ENCODE results near the gene GAB4. TPM values are rescaled to one million over a fixed set of nuclear protein-coding genes. Genes with fewer than 3 reads are reported as not detected.

The GAB4 gene
- total and polyA plus RNA-seq, 2 of the 8 experiments (the other 6 are each of a cell fraction or from before 2014, with no cell fraction given), result 0.03 to 0.17 TPM

DNA sequence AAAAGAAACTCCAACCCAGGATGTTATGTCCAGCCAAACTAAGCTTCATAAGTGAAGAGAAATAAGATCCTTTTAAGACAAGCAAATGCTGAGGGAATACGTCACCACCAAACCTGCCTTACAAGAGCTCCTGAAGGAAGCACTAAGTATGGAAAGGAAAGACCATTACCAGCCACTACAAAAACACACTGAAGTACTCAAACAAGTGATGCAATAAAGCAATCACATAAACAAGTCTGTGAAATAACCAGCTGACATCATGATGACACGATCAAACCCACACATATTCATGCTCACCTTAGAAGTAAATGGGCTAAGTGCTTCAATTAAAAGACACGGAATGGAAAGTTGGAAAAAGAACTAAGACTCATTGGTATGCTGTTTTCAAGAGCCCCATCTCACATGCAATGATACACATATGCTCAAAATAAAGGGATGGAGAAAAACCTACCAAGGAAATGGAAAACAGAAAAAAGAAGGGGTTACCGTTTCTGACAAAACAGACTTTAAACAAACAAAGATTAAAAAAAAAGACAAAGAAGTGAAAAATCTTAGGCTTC lies 82.5 kb downstream of the GAB4 start:
- ChIA-PET CTCF (ENCODE audit: partially characterized antibody) (interaction anchor here (1.2 to 2.4 kb wide), 2 partner anchors 8 to 133 kb away, joined by 4 to 13 read pairs; no protein-coding TSS in a partner anchor), POLR2A (ENCODE audit: partially characterized antibody) (no interaction called here)
- Histone ChIP-seq H3K4me3 (ENCODE audit: extremely low read depth in 1 of 4, insufficient read depth in 2 of 4, low read depth in 3 of 4, low read length in 4 of 4) (no peak overlapping the region), H3K4ac (replicated peaks; ENCODE audit: insufficient read length, low read depth, low read length) (no peak overlapping the region), H4K91ac (replicated peaks; ENCODE audit: insufficient read length, low read length) (no peak overlapping the region), H3K27me3 (replicated peaks in 1 of 4; ENCODE audit: control insufficient read depth in 3 of 4, extremely low read depth in 1 of 4, insufficient read depth in 3 of 4, low read length in 3 of 4) (no peaks in the 10 kb centered on the region; a peak in 2 of 7 replicates), H2AFZ (ENCODE audit: low read length) (no peak overlapping the region), H3K79me2 (ENCODE audit: control insufficient read depth in 1 of 2, insufficient read depth in 2 of 2, low read length in 2 of 2) (no peaks in the 10 kb centered on the region), H2BK20ac (ENCODE audit: low read length) (no peak overlapping the region), H2BK12ac (ENCODE audit: low read depth, low read length) (no peak overlapping the region), H2BK120ac (replicated peaks; ENCODE audit: low read depth, low read length) (no peak overlapping the region), H3K23me2 (ENCODE audit: low read depth, low read length) (no peaks in the 10 kb centered on the region), H4K8ac (ENCODE audit: extremely low read depth, insufficient read depth, low read length) (no peak overlapping the region), H3K14ac (ENCODE audit: insufficient read length) (no peak overlapping the region), H2AK5ac (ENCODE audit: low read depth, low read length) (no peak overlapping the region), H3K9me3 (ENCODE audit: insufficient read depth in 2 of 2, low read depth in 1 of 2, low read length in 1 of 2) (peaks cover 0 to 7% of the 10 kb centered on the region in 2 experiments; a peak in 1 of 4 replicates), H3K4me1 (replicated peaks in 1 of 4; ENCODE audit: control insufficient read depth in 3 of 4, insufficient read depth in 4 of 4, low read length in 3 of 4) (no peaks in the 10 kb centered on the region), H3K56ac (replicated peaks; ENCODE audit: insufficient read length, low read depth, low read length) (no peak overlapping the region), H4K20me1 (replicated peaks in 1 of 2; ENCODE audit: control insufficient read depth in 1 of 2, insufficient read depth in 2 of 2, low read length in 2 of 2) (no peaks in the 10 kb centered on the region), H2BK5ac (ENCODE audit: low read depth, low read length) (no peak overlapping the region), H3K9ac (replicated peaks in 1 of 4; ENCODE audit: extremely low read depth in 1 of 4, low read depth in 3 of 4, low read length in 3 of 4) (no peak overlapping the region), H3K36me3 (ENCODE audit: control insufficient read depth in 2 of 4, insufficient read depth in 4 of 4, low read length in 3 of 4) (no peaks in the 10 kb centered on the region), H3K18ac (ENCODE audit: extremely low read depth, low read length) (no peak overlapping the region), H2BK15ac (ENCODE audit: low read length) (no peak overlapping the region), H3K4me2 (ENCODE audit: insufficient read depth in 1 of 2, low read depth in 2 of 2, low read length in 2 of 2) (no peak overlapping the region), H3K23ac (ENCODE audit: insufficient read length) (no peak overlapping the region), H3K27ac (ENCODE audit: low read depth, low read length) (no peak overlapping the region), H3K79me1 (ENCODE audit: low read depth, low read length) (no peaks in the 10 kb centered on the region), H4K5ac (ENCODE audit: insufficient read length, low read depth, low read length) (no peak overlapping the region)
- FAIRE-seq (no peak), DNase-seq (ENCODE audit: low read depth in 1 of 2, low spot score in 2 of 2) (no peak)
- TF ChIP-seq POLR2A (IDR thresholded peaks at IDR 0.05; ENCODE audit: control extremely low read depth in 1 of 2, low read depth in 2 of 2, low read length in 2 of 2), result no peak
- 71% methylated on average over 4 of the region's 4 CpGs; no CpG with 5 or more reads in 1 of the 2 experiments for WGBS, 2 experiments (ENCODE audit: extremely low coverage in 1 of 2, insufficient coverage in 1 of 2, insufficient read length in 1 of 2, insufficient replicate concordance in 2 of 2, low coverage in 1 of 2, low lambda C conversion rate in 2 of 2, missing lambda C conversion rate in 1 of 2)

Measured in H1 (cell line).